ENCODE data around the gene C16orf86.

C16orf86 gene

GRCh38 chr16:67673712-67674580 lies 7.3 kb downstream of the C16orf86 start:
- TF ChIP-seq CTCF (IDR thresholded peaks at IDR 0.05; ENCODE audit: insufficient read depth, low read length, poor library complexity, severe bottlenecking) (no peak), EZH2phosphoT487 (conservative IDR thresholded peaks at IDR 0.05; ENCODE audit: low read length) (no peak)
- Histone ChIP-seq H3K79me2 (ENCODE audit: insufficient read depth, low read length) (no peaks in the 10 kb centered on the region), H3K9me3 (ENCODE audit: insufficient read depth, low read length) (no peaks in the 10 kb centered on the region), H3K4me3 (ENCODE audit: insufficient read depth, low read length, poor library complexity, severe bottlenecking) (no peak overlapping the region), H3K9me2 (replicated peaks; ENCODE audit: insufficient read depth, low read length) (no peaks in the 10 kb centered on the region), H3K9ac (ENCODE audit: low read length) (no peak overlapping the region), H2AFZ (ENCODE audit: low read depth, low read length, severe bottlenecking) (no peak overlapping the region), H3K36me3 (ENCODE audit: low read length) (no peaks in the 10 kb centered on the region), H3K27me3 (ENCODE audit: low read length) (no peaks in the 10 kb centered on the region), H4K20me1 (ENCODE audit: low read depth, low read length) (no peaks in the 10 kb centered on the region), H3K4me2 (ENCODE audit: low read depth, low read length, poor library complexity, severe bottlenecking) (no peak overlapping the region), H3K27ac (ENCODE audit: low read depth, low read length) (no peak overlapping the region), H3F3A (ENCODE audit: insufficient read depth) (no peaks in the 10 kb centered on the region)

GRCh38 chr16:67674851-67675578 lies 8.4 kb downstream of the C16orf86 start:
- Histone ChIP-seq H2AFZ (ENCODE audit: low read depth, low read length, severe bottlenecking) (no peak overlapping the region), H3K79me2 (ENCODE audit: insufficient read depth, low read length) (no peaks in the 10 kb centered on the region), H3K4me2 (ENCODE audit: low read depth, low read length, poor library complexity, severe bottlenecking) (no peak overlapping the region), H4K20me1 (ENCODE audit: low read depth, low read length) (no peaks in the 10 kb centered on the region), H3K4me3 (ENCODE audit: insufficient read depth, low read length, poor library complexity, severe bottlenecking) (no peak overlapping the region), H3K27me3 (ENCODE audit: low read length) (no peaks in the 10 kb centered on the region), H3K9me2 (replicated peaks; ENCODE audit: insufficient read depth, low read length) (no peaks in the 10 kb centered on the region), H3K36me3 (ENCODE audit: low read length) (no peaks in the 10 kb centered on the region), H3K9ac (ENCODE audit: low read length) (no peak overlapping the region), H3K9me3 (ENCODE audit: insufficient read depth, low read length) (no peaks in the 10 kb centered on the region), H3K27ac (ENCODE audit: low read depth, low read length) (no peak overlapping the region), H3F3A (ENCODE audit: insufficient read depth) (no peaks in the 10 kb centered on the region)
- no peak for TF ChIP-seq EZH2phosphoT487 (conservative IDR thresholded peaks at IDR 0.05; ENCODE audit: low read length)
- TF ChIP-seq CTCF (IDR thresholded peaks at IDR 0.05; ENCODE audit: insufficient read depth, low read length, poor library complexity, severe bottlenecking): no peak

GRCh38 chr16:67675579-67675935 lies 8.9 kb downstream of the C16orf86 start:
- TF ChIP-seq CTCF (IDR thresholded peaks at IDR 0.05; ENCODE audit: insufficient read depth, low read length, poor library complexity, severe bottlenecking) (no peak), EZH2phosphoT487 (conservative IDR thresholded peaks at IDR 0.05; ENCODE audit: low read length) (no peak)
- H3K9ac ChIP-seq (ENCODE audit: low read length): no peak overlapping the region

More at GRCh38 chr16:67675579-67675935, 8.9 kb downstream of the C16orf86 start:
- Histone ChIP-seq H3K36me3 (ENCODE audit: low read length) (no peaks in the 10 kb centered on the region), H3K9me3 (ENCODE audit: insufficient read depth, low read length) (no peaks in the 10 kb centered on the region), H3F3A (ENCODE audit: insufficient read depth) (no peaks in the 10 kb centered on the region), H2AFZ (ENCODE audit: low read depth, low read length, severe bottlenecking) (no peak overlapping the region), H3K4me2 (ENCODE audit: low read depth, low read length, poor library complexity, severe bottlenecking) (no peak overlapping the region), H3K27ac (ENCODE audit: low read depth, low read length) (no peak overlapping the region), H3K4me3 (ENCODE audit: insufficient read depth, low read length, poor library complexity, severe bottlenecking) (no peak overlapping the region), H3K79me2 (ENCODE audit: insufficient read depth, low read length) (no peaks in the 10 kb centered on the region), H3K9me2 (replicated peaks; ENCODE audit: insufficient read depth, low read length) (no peaks in the 10 kb centered on the region), H3K27me3 (ENCODE audit: low read length) (no peaks in the 10 kb centered on the region), H4K20me1 (ENCODE audit: low read depth, low read length) (no peaks in the 10 kb centered on the region)
